ENCODE results near the gene TLCD5. TPM values are rescaled to one million over a fixed set of nuclear protein-coding genes. Genes with fewer than 3 reads are reported as not detected.

Gene TLCD5
- total RNA-seq, 4 donors from 2014 or later = 1.3 to 9.4 (median 1.5) TPM; not detected in 1

GRCh38 chr11:120372296-120372695 lies 47.2 kb downstream of the TLCD5 start:
- Histone ChIP-seq H3K4me3 (no peak overlapping the region), H3K4me1 (peaks cover 14 to 50% (median 25%) of the 10 kb centered on the region in 4 donors), H3K36me3 (no peaks in the 10 kb centered on the region), H3K27ac (peak overlapping the region; percentile 6 to 57 (median 42)), H3K27me3 (no peaks in the 10 kb centered on the region), H3K9me3 (no peaks in the 10 kb centered on the region)
- in situ Hi-C loops (cut with MboI; ENCODE audit: low pct_ligation_motif_present in 1 of 4, low pct_unique_long_range_greater_than_20kb in 1 of 4, low sequenced_read_pairs in 3 of 4) = no loop called here
- DNase-seq = no peak
- intact Hi-C loops (cut with DNase I; ENCODE audit: low total_unique reads) = no loop called here
- TF ChIP-seq POLR2A (IDR thresholded peaks at IDR 0.05) (no peak), CTCF (IDR thresholded peaks at IDR 0.05) (no peak), EP300 (IDR thresholded peaks at IDR 0.05; ENCODE audit: low read depth) (no peak), POLR2AphosphoS5 (IDR thresholded peaks at IDR 0.05) (no peak)

DNA sequence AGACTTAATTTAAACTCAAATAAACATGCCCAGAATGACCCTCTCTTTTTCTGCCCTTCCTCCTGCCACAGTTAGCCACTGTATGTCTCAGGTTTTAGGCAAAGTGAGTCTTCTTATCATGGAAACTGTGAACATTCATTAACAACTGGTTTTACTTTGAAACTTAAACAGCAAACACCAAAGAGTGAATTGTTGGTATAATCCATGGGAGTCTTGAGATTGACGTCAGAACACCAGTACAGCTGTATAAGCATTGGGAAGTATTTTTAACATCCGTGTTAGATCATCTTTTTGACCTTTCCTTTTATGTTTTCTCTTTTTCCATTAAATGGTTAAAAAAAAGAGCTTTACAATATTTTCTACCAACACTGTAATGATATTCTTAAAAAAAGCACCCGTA lies 50.0 kb downstream of the TLCD5 start:
- H3K27me3 ChIP-seq = no peaks in the 10 kb centered on the region
- no peaks in the 10 kb centered on the region for H3K36me3 ChIP-seq
- in situ Hi-C loops (cut with MboI; ENCODE audit: low pct_ligation_motif_present in 1 of 4, low pct_unique_long_range_greater_than_20kb in 1 of 4, low sequenced_read_pairs in 3 of 4) (no loop called here), intact Hi-C loops (cut with DNase I; ENCODE audit: low total_unique reads) (no loop called here)
- H3K4me1 ChIP-seq = peaks cover 14 to 57% (median 23%) of the 10 kb centered on the region in 4 donors
- no peak overlapping the region for H3K27ac ChIP-seq
- no peak for DNase-seq
- no peaks in the 10 kb centered on the region for H3K9me3 ChIP-seq
- no peak overlapping the region for H3K4me3 ChIP-seq
- WGBS, 2 donors (ENCODE audit: low coverage in 1 of 2) = 80 to 84% methylated on average over 3 of the region's 3 CpGs
- TF ChIP-seq EP300 (IDR thresholded peaks at IDR 0.05; ENCODE audit: low read depth) = no peak
- TF ChIP-seq POLR2AphosphoS5 (IDR thresholded peaks at IDR 0.05) = no peak
- no peak for TF ChIP-seq POLR2A (IDR thresholded peaks at IDR 0.05)
- no peak for TF ChIP-seq CTCF (IDR thresholded peaks at IDR 0.05)

GRCh38 chr11:120376547-120377182 lies 51.6 kb downstream of the TLCD5 start:
- H3K36me3 ChIP-seq = no peaks in the 10 kb centered on the region
- H3K4me1 ChIP-seq = peaks cover 10 to 45% (median 14%) of the 10 kb centered on the region in 4 donors
- no peak overlapping the region for H3K4me3 ChIP-seq
- H3K27ac ChIP-seq = peak overlapping the region in 2 of 4 donors; percentile 2 to 3
- intact Hi-C loops (cut with DNase I; ENCODE audit: low total_unique reads) (no loop called here), in situ Hi-C loops (cut with MboI; ENCODE audit: low pct_ligation_motif_present in 1 of 4, low pct_unique_long_range_greater_than_20kb in 1 of 4, low sequenced_read_pairs in 3 of 4) (no loop called here)
- TF ChIP-seq EP300 (IDR thresholded peaks at IDR 0.05; ENCODE audit: low read depth) (no peak), POLR2AphosphoS5 (IDR thresholded peaks at IDR 0.05) (no peak), CTCF (IDR thresholded peaks at IDR 0.05) (no peak), POLR2A (IDR thresholded peaks at IDR 0.05) (no peak)
- 36 to 56% methylated on average over 6 of the region's 6 CpGs for WGBS, 2 donors (ENCODE audit: low coverage in 1 of 2)
- no peak for DNase-seq
- no peaks in the 10 kb centered on the region for H3K27me3 ChIP-seq
- no peaks in the 10 kb centered on the region for H3K9me3 ChIP-seq

GRCh38 chr11:120378474-120378873 lies 53.4 kb downstream of the TLCD5 start:
- 89 to 96% methylated on average over 3 of the region's 3 CpGs for WGBS, 2 donors (ENCODE audit: low coverage in 1 of 2)
- TF ChIP-seq POLR2A (IDR thresholded peaks at IDR 0.05) (no peak), POLR2AphosphoS5 (IDR thresholded peaks at IDR 0.05) (no peak), CTCF (IDR thresholded peaks at IDR 0.05) (no peak), EP300 (IDR thresholded peaks at IDR 0.05; ENCODE audit: low read depth) (no peak)
- no peaks in the 10 kb centered on the region for H3K27me3 ChIP-seq
- intact Hi-C loops (cut with DNase I; ENCODE audit: low total_unique reads) = no loop called here
- no peaks in the 10 kb centered on the region for H3K9me3 ChIP-seq
- in situ Hi-C loops (cut with MboI; ENCODE audit: low pct_ligation_motif_present in 1 of 4, low pct_unique_long_range_greater_than_20kb in 1 of 4, low sequenced_read_pairs in 3 of 4) = no loop called here
- no peak overlapping the region for H3K27ac ChIP-seq
- H3K4me3 ChIP-seq = no peak overlapping the region
- no peak for DNase-seq
- H3K4me1 ChIP-seq = peaks cover 2 to 39% (median 7%) of the 10 kb centered on the region in 4 donors
- H3K36me3 ChIP-seq = no peaks in the 10 kb centered on the region
